ENCODE results near the gene ABTB2. TPM values are rescaled to one million over a fixed set of nuclear protein-coding genes. Genes with fewer than 3 reads are reported as not detected.

The ABTB2 gene
- total RNA-seq, 2 experiments from 2014 or later = 2.4 to 2.5 TPM

DNA sequence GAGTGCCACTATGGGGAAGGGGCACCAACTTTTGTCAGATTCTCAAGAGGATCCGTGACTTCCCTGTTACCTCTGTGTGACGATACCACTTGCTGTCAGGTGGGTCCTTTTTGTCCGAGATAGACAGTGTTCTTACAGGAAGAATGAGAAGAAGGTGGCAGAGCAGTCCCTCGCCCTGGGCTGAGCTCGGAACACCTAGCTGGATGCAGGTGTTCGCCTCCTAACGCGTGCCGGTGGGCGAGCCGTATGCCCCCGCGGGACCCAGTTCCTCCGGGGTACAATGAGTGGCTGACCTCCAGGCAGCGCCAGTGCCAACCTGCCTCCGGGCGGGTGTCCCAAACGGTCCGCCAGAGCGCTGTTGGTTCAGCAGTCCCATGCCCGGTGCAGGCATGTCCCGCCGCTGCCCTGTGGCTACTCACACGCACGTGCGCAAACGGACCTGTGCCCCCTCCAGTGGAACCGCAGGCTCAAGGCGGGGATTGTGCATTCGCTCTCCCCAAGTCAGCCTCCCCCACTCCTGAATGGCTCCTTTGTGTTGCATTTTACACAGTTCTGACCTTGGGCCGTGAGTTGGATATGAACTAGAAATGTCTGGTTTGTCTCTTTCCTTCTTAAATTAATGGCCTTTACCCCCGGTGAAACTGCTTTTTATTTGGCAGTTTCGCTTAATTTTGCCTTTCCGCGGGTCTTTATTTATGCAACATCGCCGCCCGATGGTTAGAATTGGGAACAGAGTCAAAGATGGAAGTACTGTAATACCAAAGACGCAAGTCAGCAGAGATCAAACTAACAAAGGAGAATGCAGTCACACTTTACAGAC lies 1.1 kb upstream of the ABTB2 start:
- ChIA-PET POLR2A (interaction anchor here (1.5 to 1.8 kb wide), 2 partner anchors 152 to 253 kb away, joined by 3 to 4 read pairs; no protein-coding TSS in a partner anchor), CTCF (interaction anchor here (0.8 to 3.8 kb wide), 16 partner anchors 12 to 362 kb away, joined by 3 to 85 read pairs (median 6); no protein-coding TSS in a partner anchor)
- peak; percentile 8 for ATAC-seq
- Mint-ChIP-seq H3K27me3 (peaks cover 32% of the 10 kb centered on the region), H3K4me1 (ENCODE audit: low read depth) (peaks cover 30% of the 10 kb centered on the region), H3K36me3 (ENCODE audit: low read depth) (peaks cover 4% of the 10 kb centered on the region), H3K9me3 (no peaks in the 10 kb centered on the region), H3K4me3 (peak overlapping the region; percentile 76), H3K27ac (peak overlapping the region; percentile 77)
- intact Hi-C loops (cut with micrococcal nuclease) = loop anchor here (1.0 to 5.0 kb wide), 3 partner anchors 112 to 362 kb away; no protein-coding TSS in a partner anchor
- TF ChIP-seq, protein P1, sequence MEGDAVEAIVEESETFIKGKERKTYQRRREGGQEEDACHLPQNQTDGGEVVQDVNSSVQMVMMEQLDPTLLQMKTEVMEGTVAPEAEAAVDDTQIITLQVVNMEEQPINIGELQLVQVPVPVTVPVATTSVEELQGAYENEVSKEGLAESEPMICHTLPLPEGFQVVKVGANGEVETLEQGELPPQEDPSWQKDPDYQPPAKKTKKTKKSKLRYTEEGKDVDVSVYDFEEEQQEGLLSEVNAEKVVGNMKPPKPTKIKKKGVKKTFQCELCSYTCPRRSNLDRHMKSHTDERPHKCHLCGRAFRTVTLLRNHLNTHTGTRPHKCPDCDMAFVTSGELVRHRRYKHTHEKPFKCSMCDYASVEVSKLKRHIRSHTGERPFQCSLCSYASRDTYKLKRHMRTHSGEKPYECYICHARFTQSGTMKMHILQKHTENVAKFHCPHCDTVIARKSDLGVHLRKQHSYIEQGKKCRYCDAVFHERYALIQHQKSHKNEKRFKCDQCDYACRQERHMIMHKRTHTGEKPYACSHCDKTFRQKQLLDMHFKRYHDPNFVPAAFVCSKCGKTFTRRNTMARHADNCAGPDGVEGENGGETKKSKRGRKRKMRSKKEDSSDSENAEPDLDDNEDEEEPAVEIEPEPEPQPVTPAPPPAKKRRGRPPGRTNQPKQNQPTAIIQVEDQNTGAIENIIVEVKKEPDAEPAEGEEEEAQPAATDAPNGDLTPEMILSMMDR (IDR thresholded peaks at IDR 0.05) = peak; percentile 99
- peak; percentile 89 for DNase-seq

- H3K9me3 Mint-ChIP-seq = no peaks in the 10 kb centered on the region
- H3K27ac Mint-ChIP-seq = peak overlapping the region; percentile 77
- peak overlapping the region; percentile 76 for H3K4me3 Mint-ChIP-seq
- no peak for DNase-seq
- peak; percentile 32 for ATAC-seq
- CTCF ChIA-PET = interaction anchor here (0.7 to 3.8 kb wide), 22 partner anchors 11 to 583 kb away, joined by 3 to 85 read pairs (median 5); no protein-coding TSS in a partner anchor
- POLR2A ChIA-PET = interaction anchor here (0.6 to 2.4 kb wide), 6 partner anchors 116 to 480 kb away, joined by 3 to 11 read pairs (median 4); no protein-coding TSS in a partner anchor
- H3K36me3 Mint-ChIP-seq (ENCODE audit: low read depth) = peaks cover 4% of the 10 kb centered on the region
- TF ChIP-seq, protein P1 (IDR thresholded peaks at IDR 0.05) = no peak
- H3K4me1 Mint-ChIP-seq (ENCODE audit: low read depth) = peaks cover 28% of the 10 kb centered on the region
- H3K27me3 Mint-ChIP-seq = peaks cover 33% of the 10 kb centered on the region
- intact Hi-C loops (cut with micrococcal nuclease) = loop anchor here (2.0 to 5.0 kb wide), 2 partner anchors 111 to 361 kb away; no protein-coding TSS in a partner anchor
Observed at GRCh38 chr11:34358258-34358727, 483 bp upstream of the ABTB2 start.

DNA sequence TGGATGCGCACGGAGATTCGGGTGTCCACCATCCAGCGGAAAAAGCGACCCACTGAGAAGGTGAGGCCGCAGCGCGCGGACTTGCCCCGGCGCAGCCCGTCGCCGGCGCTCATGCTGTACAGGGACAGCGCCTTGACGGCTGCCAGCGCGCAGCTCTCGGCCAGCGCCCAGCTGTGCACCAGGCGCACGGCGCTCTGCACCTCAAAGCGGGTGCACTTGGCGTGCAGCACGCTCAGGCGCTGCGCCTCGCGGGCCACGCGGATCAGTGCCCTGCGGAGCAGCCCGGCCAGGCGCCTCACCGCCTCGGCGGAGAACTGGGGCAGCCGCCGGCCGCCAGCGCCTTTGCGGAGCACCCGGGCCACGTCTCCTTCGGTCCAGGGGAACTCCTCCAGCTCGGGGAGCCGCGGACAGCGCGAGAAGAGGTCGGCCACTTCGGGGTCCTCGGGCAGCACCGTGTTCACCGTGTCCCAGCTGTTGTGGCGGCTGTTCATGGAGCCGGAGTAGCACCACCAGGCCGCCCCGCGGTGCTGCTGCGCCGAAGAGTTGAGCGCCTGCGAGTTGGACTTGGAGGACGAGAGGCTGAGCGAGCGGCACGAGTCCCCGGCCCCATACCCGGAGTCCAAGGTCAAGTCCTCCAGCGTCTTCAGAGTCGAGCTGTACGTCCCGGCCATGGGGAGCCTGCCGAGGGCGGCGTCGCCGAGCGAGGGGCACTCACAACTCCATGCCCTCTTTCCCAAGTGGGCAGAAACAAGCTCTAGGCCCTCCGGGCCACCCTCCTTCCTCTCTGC lies 703 bp downstream of the ABTB2 start:
- H3K27me3 Mint-ChIP-seq = peaks cover 31% of the 10 kb centered on the region

DNA sequence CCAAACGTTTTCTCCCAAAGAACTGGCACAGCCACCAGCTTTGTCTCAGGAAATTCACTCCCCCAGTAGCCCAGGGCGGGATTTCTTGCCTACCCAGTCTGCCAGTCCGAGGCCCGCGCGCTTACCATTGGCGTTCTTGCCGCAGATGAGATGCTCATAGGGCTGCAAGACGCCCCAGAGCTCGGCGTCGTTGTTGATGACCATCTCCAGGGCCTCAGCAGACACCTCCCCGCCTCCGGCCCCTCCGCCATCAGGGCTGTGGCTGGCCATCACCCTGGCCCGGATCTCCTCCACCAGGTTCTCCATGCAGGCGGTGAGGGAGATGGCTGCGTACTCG lies 1.3 kb downstream of the ABTB2 start:
- peaks cover 5% of the 10 kb centered on the region for H3K36me3 Mint-ChIP-seq (ENCODE audit: low read depth)
- no peak for ATAC-seq
- peaks cover 33% of the 10 kb centered on the region for H3K27me3 Mint-ChIP-seq
- peak overlapping the region; percentile 76 for H3K4me3 Mint-ChIP-seq
- peak; percentile 22 for DNase-seq
- intact Hi-C loops (cut with micrococcal nuclease) = loop anchor here (5.0 kb wide), 1 partner anchor 109 kb away; no protein-coding TSS in a partner anchor
- H3K9me3 Mint-ChIP-seq = no peaks in the 10 kb centered on the region
- ChIA-PET POLR2A (interaction anchor here (1.0 to 2.4 kb wide), 7 partner anchors 9 to 250 kb away, joined by 3 to 11 read pairs (median 4); no protein-coding TSS in a partner anchor), CTCF (interaction anchor here (0.8 to 3.8 kb wide), 14 partner anchors 9 to 360 kb away, joined by 3 to 85 read pairs (median 4); no protein-coding TSS in a partner anchor)
- TF ChIP-seq, protein P1 (IDR thresholded peaks at IDR 0.05) = no peak
- peaks cover 28% of the 10 kb centered on the region for H3K4me1 Mint-ChIP-seq (ENCODE audit: low read depth)
- H3K27ac Mint-ChIP-seq = no peak overlapping the region

More for the DNA sequence above, 703 bp downstream of the ABTB2 start:
- TF ChIP-seq, protein P1 (IDR thresholded peaks at IDR 0.05) = no peak
- Mint-ChIP-seq H3K36me3 (ENCODE audit: low read depth) (peaks cover 5% of the 10 kb centered on the region), H3K4me3 (peak overlapping the region; percentile 76), H3K27ac (no peak overlapping the region), H3K9me3 (no peaks in the 10 kb centered on the region), H3K4me1 (ENCODE audit: low read depth) (peaks cover 28% of the 10 kb centered on the region)
- ATAC-seq (peak; percentile 9), DNase-seq (peak; percentile 59)
- ChIA-PET POLR2A (interaction anchor here (0.5 to 2.4 kb wide), 10 partner anchors 10 to 251 kb away, joined by 3 to 11 read pairs (median 4); no protein-coding TSS in a partner anchor), CTCF (interaction anchor here (0.7 to 3.8 kb wide), 23 partner anchors 10 to 582 kb away, joined by 3 to 85 read pairs (median 4); no protein-coding TSS in a partner anchor)
- intact Hi-C loops (cut with micrococcal nuclease) = loop anchor here (5.0 kb wide), 1 partner anchor 110 kb away; no protein-coding TSS in a partner anchor

Data from activated CD8-positive, alpha-beta T cell treated with anti-CD3 and anti-CD28 coated beads for 36 hours (primary cell).